Fibroblast of the aortic adventitia (primary cell): ENCODE data around the gene URB1. TPM values are rescaled to one million over a fixed set of nuclear protein-coding genes. Genes with fewer than 3 reads are reported as not detected.

Experiments used
- DNase-seq: peaks from one replicate; pipeline ENCODE4 v3.0.0-alpha.2; 2010; ENCODE audit warnings: low read depth
- H3K4me3 ChIP-seq: 2 replicates; pipeline ENCODE4 v1.5.1; 2011; ENCODE audit warnings: low read depth, mild to moderate bottlenecking, control low read depth, low read length, moderate library complexity
- total RNA-seq: library from RNA; depleted of rRNA; stranded (reverse); fragments of >200 nt; gene quantifications from 2 replicates; pipeline ENCODE4 v1.2.3, GENCODE V29; 2012; ENCODE audit warnings: low replicate concordance
- TF ChIP-seq, protein P1 (sequence below): IDR thresholded peaks from 2 replicates; pipeline ENCODE4 v1.5.1; 2011; ENCODE audit warnings: mild to moderate bottlenecking, low read length, control low read depth, inconsistent platforms; ENCODE audit not compliant: insufficient read depth

The URB1 gene
- total RNA-seq, 1 donor: 21.1 TPM

DNA sequence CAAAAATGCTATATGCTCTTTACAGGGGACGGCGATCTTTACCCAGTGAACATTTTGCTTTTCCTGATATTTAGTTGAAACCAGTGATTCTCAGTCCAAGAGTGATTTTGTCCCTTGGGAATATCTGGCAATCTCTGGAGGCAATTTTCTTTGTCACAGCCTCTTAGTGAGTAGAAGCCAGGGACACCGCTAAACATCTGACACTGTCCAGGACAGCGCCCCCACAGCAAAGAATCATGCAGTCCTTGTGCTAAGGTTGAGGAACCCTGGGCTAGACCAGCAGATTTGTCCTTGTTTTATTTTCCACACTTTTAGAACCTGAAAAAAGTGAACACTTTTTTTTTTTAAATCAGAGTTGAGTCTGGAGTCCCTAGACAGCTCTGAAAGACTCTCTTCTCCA, 32.8 kb upstream of the URB1 start:
- DNase-seq: no peak
- TF ChIP-seq, protein P1, sequence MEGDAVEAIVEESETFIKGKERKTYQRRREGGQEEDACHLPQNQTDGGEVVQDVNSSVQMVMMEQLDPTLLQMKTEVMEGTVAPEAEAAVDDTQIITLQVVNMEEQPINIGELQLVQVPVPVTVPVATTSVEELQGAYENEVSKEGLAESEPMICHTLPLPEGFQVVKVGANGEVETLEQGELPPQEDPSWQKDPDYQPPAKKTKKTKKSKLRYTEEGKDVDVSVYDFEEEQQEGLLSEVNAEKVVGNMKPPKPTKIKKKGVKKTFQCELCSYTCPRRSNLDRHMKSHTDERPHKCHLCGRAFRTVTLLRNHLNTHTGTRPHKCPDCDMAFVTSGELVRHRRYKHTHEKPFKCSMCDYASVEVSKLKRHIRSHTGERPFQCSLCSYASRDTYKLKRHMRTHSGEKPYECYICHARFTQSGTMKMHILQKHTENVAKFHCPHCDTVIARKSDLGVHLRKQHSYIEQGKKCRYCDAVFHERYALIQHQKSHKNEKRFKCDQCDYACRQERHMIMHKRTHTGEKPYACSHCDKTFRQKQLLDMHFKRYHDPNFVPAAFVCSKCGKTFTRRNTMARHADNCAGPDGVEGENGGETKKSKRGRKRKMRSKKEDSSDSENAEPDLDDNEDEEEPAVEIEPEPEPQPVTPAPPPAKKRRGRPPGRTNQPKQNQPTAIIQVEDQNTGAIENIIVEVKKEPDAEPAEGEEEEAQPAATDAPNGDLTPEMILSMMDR: no peak
- no peak overlapping the region for H3K4me3 ChIP-seq

DNA sequence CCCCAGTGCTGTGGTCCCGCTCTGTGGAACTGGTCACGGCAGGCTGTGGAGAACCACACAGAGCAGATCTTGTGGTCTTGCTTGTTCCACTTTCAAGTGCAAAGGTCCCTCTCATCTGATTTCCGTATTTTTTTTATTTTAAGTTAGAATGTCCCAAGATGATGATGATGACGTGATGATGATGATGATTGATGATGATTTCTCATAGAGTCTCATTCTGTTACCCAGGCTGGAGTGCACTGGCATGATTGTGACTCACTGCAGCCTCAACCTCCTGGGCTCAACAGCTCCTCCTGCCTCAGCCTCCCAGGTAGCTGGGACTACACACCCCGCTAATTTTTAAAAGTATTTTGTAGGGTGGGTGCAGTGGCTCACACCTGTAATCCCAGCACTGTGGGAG, 31.9 kb upstream of the URB1 start:
- H3K4me3 ChIP-seq: no peak overlapping the region
- TF ChIP-seq, protein P1: no peak
- no peak for DNase-seq

DNA sequence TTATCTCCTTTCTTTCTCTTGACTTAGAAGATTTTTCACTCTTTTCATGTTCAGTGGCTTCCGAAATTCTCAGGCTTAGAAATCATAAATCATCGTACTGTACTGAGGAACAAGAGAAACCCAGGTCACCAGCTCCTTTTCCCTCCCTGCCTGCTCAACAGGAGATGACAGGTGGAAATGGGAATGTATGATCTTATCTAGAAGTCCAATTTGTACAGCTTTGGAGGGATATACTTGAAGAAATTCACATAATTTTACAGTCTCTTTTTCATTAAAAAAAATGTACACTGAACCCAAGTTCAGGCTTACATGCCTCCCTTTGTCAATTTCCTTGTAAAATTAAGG, 31.4 kb upstream of the URB1 start:
- no peak for DNase-seq
- TF ChIP-seq, protein P1: no peak
- H3K4me3 ChIP-seq: no peak overlapping the region

DNA sequence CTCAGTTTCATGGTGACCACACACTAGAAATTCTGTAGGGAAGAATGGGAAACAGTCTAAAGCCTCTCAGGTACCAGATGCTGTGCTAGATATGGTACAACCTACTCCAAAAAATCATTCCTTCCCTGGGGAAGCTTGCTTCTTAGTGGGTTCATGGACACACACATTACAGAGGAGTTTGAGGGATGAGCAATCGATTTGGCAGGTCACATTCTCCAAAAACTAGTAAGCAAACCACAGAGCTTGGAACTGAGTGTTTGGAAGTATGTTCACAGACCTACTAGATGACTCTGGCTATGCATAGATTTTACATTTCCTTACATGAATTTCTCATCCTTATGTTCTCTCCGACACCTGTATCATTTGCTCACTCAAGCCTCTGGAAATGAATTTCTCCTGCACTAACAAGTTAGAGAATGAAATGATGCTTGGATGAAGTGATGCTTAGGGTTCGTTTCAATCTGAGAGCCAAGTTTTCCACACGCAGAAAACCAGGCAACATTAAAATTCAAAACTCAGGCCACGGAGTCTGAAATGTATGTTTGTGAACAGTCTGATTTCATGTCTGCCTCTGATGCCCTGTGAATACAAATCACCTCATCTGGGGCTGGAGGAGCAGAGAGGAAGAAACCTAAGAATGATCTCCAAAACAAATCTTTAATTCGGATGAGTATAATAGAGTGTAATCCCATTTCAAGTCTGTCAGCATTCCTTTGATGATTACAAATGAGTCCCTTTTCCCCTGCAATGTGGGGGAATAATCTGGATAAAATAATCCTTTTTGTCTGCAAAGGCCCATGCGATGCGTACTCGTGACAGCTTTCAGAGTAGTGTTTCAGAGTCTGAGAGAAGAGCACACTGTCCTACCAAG, 30.7 kb upstream of the URB1 start:
- DNase-seq: peak; percentile 88
- TF ChIP-seq, protein P1: no peak
- no peak overlapping the region for H3K4me3 ChIP-seq

DNA sequence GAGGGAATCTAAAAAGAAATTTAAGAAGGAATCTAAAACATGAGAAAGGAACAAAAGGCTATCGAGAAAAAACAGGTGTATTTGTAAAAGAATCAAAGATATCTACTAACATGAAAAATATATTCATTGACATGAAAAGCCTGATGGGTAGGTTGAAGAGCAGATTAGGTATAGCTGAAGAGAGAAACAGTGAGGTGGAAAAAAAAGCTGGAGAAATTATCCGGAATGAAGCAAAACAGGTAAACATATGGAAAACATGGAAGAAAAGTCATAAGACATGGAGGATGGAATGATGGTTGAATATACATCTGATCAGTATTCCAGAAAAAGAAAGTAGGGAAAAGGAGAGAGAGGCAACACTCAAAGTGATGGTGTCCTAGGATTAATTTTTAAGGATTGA, 29.3 kb upstream of the URB1 start:
- TF ChIP-seq, protein P1: no peak
- DNase-seq: no peak

DNA sequence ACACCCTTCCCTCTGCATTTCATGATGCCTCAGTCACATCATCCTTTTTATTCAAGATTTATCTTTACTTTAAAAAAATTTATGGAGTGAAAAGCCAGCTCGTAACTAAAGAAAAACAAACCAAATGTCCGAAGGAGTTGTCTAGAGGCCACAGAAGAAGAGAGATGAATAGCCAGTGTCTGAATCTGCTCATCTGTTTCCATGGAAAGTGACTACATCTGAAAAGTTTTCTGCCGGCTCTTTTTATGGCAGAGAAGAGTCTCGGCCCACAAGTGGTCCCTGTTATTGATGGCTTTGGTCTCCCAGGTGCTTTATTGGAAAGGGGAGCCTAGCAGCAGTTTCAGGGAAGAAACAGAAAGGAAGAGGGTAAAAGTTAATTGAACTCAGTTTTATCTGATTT, 25.3 kb upstream of the URB1 start:
- no peak for DNase-seq
- TF ChIP-seq, protein P1: no peak
- no peak overlapping the region for H3K4me3 ChIP-seq

More for the DNA sequence above, 29.3 kb upstream of the URB1 start:
- no peak overlapping the region for H3K4me3 ChIP-seq
